Prostate gland (tissue), 2 donors: ENCODE results near the gene KCMF1. TPM values are rescaled to one million over a fixed set of nuclear protein-coding genes. Genes with fewer than 3 reads are reported as not detected.

Source experiments
- DNase-seq: peaks from one replicate; pipeline ENCODE4 v3.0.0-alpha.2; 2019; ENCODE audit warnings: low spot score
- H3K27ac ChIP-seq, 2 donors: fragments of 200-600 bp; sonication (generic); 2 replicates each; pipeline ENCODE4 v1.5.1; 2017 to 2019
- H3K27me3 ChIP-seq: fragments of 200-600 bp; sonication (generic); replicated peaks from 2 replicates; pipeline ENCODE4 v1.5.1; 2019; ENCODE audit not compliant: insufficient read depth
- H3K36me3 ChIP-seq, 2 donors: fragments of 200-600 bp; sonication (generic); 1 replicate in 1 of 2; 2 replicates in 1 of 2; pipeline versions ENCODE4 v1.5.1 to v1.8.1; 2017 to 2019
- H3K4me1 ChIP-seq: fragments of 200-600 bp; sonication (generic); replicated peaks from 2 replicates; pipeline ENCODE4 v1.5.1; 2019
- H3K4me3 ChIP-seq, 2 donors: fragments of 200-600 bp; sonication (generic); 2 replicates each; pipeline ENCODE4 v1.5.1; 2017 to 2019
- H3K9me3 ChIP-seq: fragments of 200-600 bp; sonication (generic); 2 replicates; pipeline ENCODE4 v1.5.1; 2017
- POLR2A ChIP-seq: fragments of 450-650 bp; IDR thresholded peaks from one replicate; pipeline ENCODE4 v1.6.1; 2016; ENCODE audit warnings: antibody characterized with exemption, mild to moderate bottlenecking
- POLR2AphosphoS5 ChIP-seq: sonication (generic); formaldehyde crosslinking; IDR thresholded peaks from one replicate; pipeline ENCODE4 v1.6.1; 2017; ENCODE audit warnings: antibody characterized with exemption
- WGBS: methylation state at CpG from one replicate; pipeline ENCODE4 v1.1.5; 2018; 5-methylcytosine and 5-hydroxymethylcytosine counted together
- intact Hi-C: fragments of 100-400 bp; cut with DNase I; formaldehyde crosslinking; loops from one replicate; pipeline ENCODE4 v1.14.2; 2022
- total RNA-seq, 2 donors: library from RNA; depleted of rRNA; stranded (reverse); fragments of >200 nt; gene quantifications; one replicate each; pipeline ENCODE4 v1.1.0, GENCODE V29; 2016
- TF ChIP-seq, protein P1 (sequence below), 4 experiments: fragments of 200-600 bp in 2 of 4; fragments of 450-650 bp in 2 of 4; sonication (generic) in 2 of 4; IDR thresholded peaks; 1 replicate in 3 of 4; 2 replicates in 1 of 4; pipeline ENCODE4 v1.5.1; 2016 to 2019; ENCODE audit warnings: antibody characterized with exemption in 4 of 4, mild to moderate bottlenecking in 2 of 4, moderate library complexity in 2 of 4

Gene KCMF1
- total RNA-seq, 2 donors from 2014 or later, result 20.5 to 33.1 TPM

- H3K27ac ChIP-seq, result no peak overlapping the region
- DNase-seq, result no peak
- no peaks in the 10 kb centered on the region for H3K27me3 ChIP-seq
- H3K4me1 ChIP-seq, result peaks cover 7% of the 10 kb centered on the region
- intact Hi-C loops, result no loop called here
- no peak overlapping the region for H3K4me3 ChIP-seq
- 63% methylated on average over 3 of the region's 3 CpGs for WGBS
- no peaks in the 10 kb centered on the region for H3K36me3 ChIP-seq
- TF ChIP-seq, protein P1, sequence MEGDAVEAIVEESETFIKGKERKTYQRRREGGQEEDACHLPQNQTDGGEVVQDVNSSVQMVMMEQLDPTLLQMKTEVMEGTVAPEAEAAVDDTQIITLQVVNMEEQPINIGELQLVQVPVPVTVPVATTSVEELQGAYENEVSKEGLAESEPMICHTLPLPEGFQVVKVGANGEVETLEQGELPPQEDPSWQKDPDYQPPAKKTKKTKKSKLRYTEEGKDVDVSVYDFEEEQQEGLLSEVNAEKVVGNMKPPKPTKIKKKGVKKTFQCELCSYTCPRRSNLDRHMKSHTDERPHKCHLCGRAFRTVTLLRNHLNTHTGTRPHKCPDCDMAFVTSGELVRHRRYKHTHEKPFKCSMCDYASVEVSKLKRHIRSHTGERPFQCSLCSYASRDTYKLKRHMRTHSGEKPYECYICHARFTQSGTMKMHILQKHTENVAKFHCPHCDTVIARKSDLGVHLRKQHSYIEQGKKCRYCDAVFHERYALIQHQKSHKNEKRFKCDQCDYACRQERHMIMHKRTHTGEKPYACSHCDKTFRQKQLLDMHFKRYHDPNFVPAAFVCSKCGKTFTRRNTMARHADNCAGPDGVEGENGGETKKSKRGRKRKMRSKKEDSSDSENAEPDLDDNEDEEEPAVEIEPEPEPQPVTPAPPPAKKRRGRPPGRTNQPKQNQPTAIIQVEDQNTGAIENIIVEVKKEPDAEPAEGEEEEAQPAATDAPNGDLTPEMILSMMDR (IDR thresholded peaks at IDR 0.05), result no peak
- no peak for TF ChIP-seq POLR2AphosphoS5
- TF ChIP-seq POLR2A, result no peak
- H3K9me3 ChIP-seq, result no peaks in the 10 kb centered on the region
Measured at GRCh38 chr2:84953535-84953934, 17.4 kb upstream of the KCMF1 start.

GRCh38 chr2:84954329-84954728 lies 16.6 kb upstream of the KCMF1 start:
- WGBS, result 85% methylated on average over 6 of the region's 6 CpGs
- DNase-seq, result no peak
- Histone ChIP-seq H3K4me3 (no peak overlapping the region), H3K27ac (no peak overlapping the region), H3K4me1 (peaks cover 7% of the 10 kb centered on the region), H3K9me3 (no peaks in the 10 kb centered on the region), H3K36me3 (no peaks in the 10 kb centered on the region), H3K27me3 (no peaks in the 10 kb centered on the region)
- intact Hi-C loops, result no loop called here
- no peak for TF ChIP-seq POLR2AphosphoS5
- TF ChIP-seq, protein P1 (IDR thresholded peaks at IDR 0.05), result no peak
- no peak for TF ChIP-seq POLR2A

GRCh38 chr2:84956334-84957297 lies 14.3 kb upstream of the KCMF1 start:
- no peak for DNase-seq
- peaks cover 7% of the 10 kb centered on the region for H3K4me1 ChIP-seq
- H3K9me3 ChIP-seq, result no peaks in the 10 kb centered on the region
- no peaks in the 10 kb centered on the region for H3K27me3 ChIP-seq
- H3K27ac ChIP-seq, result peak overlapping the region; percentile 86 to 87
- H3K4me3 ChIP-seq, result no peak overlapping the region
- no peak for TF ChIP-seq POLR2AphosphoS5
- TF ChIP-seq, protein P1 (IDR thresholded peaks at IDR 0.05), result no peak
- no peak for TF ChIP-seq POLR2A
- H3K36me3 ChIP-seq, result no peaks in the 10 kb centered on the region
- intact Hi-C loops, result no loop called here
- WGBS, result 92% methylated on average over 12 of the region's 12 CpGs

- H3K27ac ChIP-seq, result peak overlapping the region; percentile 86 to 87
- H3K4me3 ChIP-seq, result no peak overlapping the region
- DNase-seq, result no peak
- no peaks in the 10 kb centered on the region for H3K9me3 ChIP-seq
- intact Hi-C loops, result no loop called here
- peaks cover 7% of the 10 kb centered on the region for H3K4me1 ChIP-seq
- H3K27me3 ChIP-seq, result no peaks in the 10 kb centered on the region
- H3K36me3 ChIP-seq, result no peaks in the 10 kb centered on the region
- no peak for TF ChIP-seq POLR2A
Measured at GRCh38 chr2:84957771-84958134, 13.2 kb upstream of the KCMF1 start.

- intact Hi-C loops, result no loop called here
- WGBS, result 33% methylated on average over 12 of the region's 12 CpGs
- Histone ChIP-seq H3K27me3 (no peaks in the 10 kb centered on the region), H3K4me1 (peaks cover 7% of the 10 kb centered on the region), H3K27ac (peak overlapping the region; percentile 86 to 87), H3K4me3 (no peak overlapping the region), H3K36me3 (no peaks in the 10 kb centered on the region), H3K9me3 (no peaks in the 10 kb centered on the region)
- DNase-seq, result peak; percentile 84
- TF ChIP-seq POLR2AphosphoS5 (peak; percentile 95), POLR2A (peak; percentile 60)
- TF ChIP-seq, protein P1 (IDR thresholded peaks at IDR 0.05), result no peak
Measured at GRCh38 chr2:84958135-84959059, 12.6 kb upstream of the KCMF1 start.
